ENCODE results near the gene ZNF41.

The ZNF41 gene

GRCh38 chrX:47420265-47420664, 62.8 kb downstream of the ZNF41 start:
- Histone ChIP-seq H3K4me2 (ENCODE audit: low read length) (no peak overlapping the region), H2AFZ (no peak overlapping the region), H3K9ac (no peak overlapping the region), H3K27ac (no peak overlapping the region), H3K4me3 (ENCODE audit: low read depth, low read length) (no peak overlapping the region), H3K79me2 (no peaks in the 10 kb centered on the region), H3K4me1 (no peaks in the 10 kb centered on the region), H3K27me3 (ENCODE audit: control insufficient read depth, insufficient read depth, low read length) (no peaks in the 10 kb centered on the region), H3K9me3 (ENCODE audit: control insufficient read depth, low read length) (no peaks in the 10 kb centered on the region), H3K36me3 (ENCODE audit: control insufficient read depth, insufficient read depth, low read length) (no peaks in the 10 kb centered on the region)
- TF ChIP-seq CTCF (IDR thresholded peaks at IDR 0.05): no peak

- H3K9me3 ChIP-seq (ENCODE audit: control insufficient read depth, low read length): no peaks in the 10 kb centered on the region
- no peak overlapping the region for H3K4me3 ChIP-seq (ENCODE audit: low read depth, low read length)
- TF ChIP-seq CTCF (IDR thresholded peaks at IDR 0.05): no peak
- H3K36me3 ChIP-seq (ENCODE audit: control insufficient read depth, insufficient read depth, low read length): no peaks in the 10 kb centered on the region
- no peak overlapping the region for H3K4me2 ChIP-seq (ENCODE audit: low read length)
- H3K9ac ChIP-seq: no peak overlapping the region
- H3K27ac ChIP-seq: no peak overlapping the region
- H3K27me3 ChIP-seq (ENCODE audit: control insufficient read depth, insufficient read depth, low read length): no peaks in the 10 kb centered on the region
- H3K79me2 ChIP-seq: no peaks in the 10 kb centered on the region
- no peaks in the 10 kb centered on the region for H3K4me1 ChIP-seq
- H2AFZ ChIP-seq: no peak overlapping the region
Observed at GRCh38 chrX:47413179-47413594, 69.8 kb downstream of the ZNF41 start.

Data from parathyroid adenoma (tissue), 2 donors.